ENCODE measurements around the gene RAB3C.

The RAB3C gene

DNA sequence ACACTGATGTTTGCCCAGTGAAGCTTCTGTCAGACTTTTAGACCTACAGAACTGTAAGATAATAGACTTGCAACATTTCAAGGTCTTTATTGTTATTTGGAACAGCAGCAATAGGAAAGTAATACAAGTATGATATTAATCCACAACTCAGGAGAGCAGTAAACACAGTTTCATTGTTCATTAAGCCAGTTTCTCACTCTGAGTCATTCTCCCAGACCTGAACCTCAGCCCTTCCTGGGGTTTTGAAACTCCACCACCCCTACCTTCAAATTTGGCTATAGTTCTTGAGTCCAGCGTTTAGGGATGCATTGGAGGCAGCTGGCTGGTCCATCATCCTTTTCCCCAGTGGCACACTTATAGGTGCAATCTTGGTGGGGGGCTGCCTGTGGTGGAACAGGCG, 203.2 kb downstream of the RAB3C start:
- Histone ChIP-seq H3K9ac (ENCODE audit: low read length) (no peak overlapping the region), H3K36me3 (replicated peaks; ENCODE audit: insufficient read depth, low read length) (no peaks in the 10 kb centered on the region), H3K4me2 (ENCODE audit: low read depth, low read length) (no peak overlapping the region), H3K9me2 (replicated peaks; ENCODE audit: insufficient read depth, low read length) (no peaks in the 10 kb centered on the region), H3K27ac (ENCODE audit: low read length) (no peak overlapping the region), H3K79me2 (ENCODE audit: low read length) (no peaks in the 10 kb centered on the region), H3F3A (ENCODE audit: insufficient read depth, low read length) (no peaks in the 10 kb centered on the region), H4K20me1 (ENCODE audit: insufficient read depth, low read length) (no peaks in the 10 kb centered on the region), H3K4me3 (ENCODE audit: low read length) (no peak overlapping the region), H3K4me1 (ENCODE audit: low read length) (no peaks in the 10 kb centered on the region), H2AFZ (ENCODE audit: low read length) (no peak overlapping the region), H3K27me3 (replicated peaks; ENCODE audit: insufficient read depth, low read length) (no peaks in the 10 kb centered on the region), H3K9me3 (replicated peaks; ENCODE audit: insufficient read depth, low read length) (no peaks in the 10 kb centered on the region)
- DNase-seq, result no peak
- TF ChIP-seq, protein P1, sequence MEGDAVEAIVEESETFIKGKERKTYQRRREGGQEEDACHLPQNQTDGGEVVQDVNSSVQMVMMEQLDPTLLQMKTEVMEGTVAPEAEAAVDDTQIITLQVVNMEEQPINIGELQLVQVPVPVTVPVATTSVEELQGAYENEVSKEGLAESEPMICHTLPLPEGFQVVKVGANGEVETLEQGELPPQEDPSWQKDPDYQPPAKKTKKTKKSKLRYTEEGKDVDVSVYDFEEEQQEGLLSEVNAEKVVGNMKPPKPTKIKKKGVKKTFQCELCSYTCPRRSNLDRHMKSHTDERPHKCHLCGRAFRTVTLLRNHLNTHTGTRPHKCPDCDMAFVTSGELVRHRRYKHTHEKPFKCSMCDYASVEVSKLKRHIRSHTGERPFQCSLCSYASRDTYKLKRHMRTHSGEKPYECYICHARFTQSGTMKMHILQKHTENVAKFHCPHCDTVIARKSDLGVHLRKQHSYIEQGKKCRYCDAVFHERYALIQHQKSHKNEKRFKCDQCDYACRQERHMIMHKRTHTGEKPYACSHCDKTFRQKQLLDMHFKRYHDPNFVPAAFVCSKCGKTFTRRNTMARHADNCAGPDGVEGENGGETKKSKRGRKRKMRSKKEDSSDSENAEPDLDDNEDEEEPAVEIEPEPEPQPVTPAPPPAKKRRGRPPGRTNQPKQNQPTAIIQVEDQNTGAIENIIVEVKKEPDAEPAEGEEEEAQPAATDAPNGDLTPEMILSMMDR (IDR thresholded peaks at IDR 0.05; ENCODE audit: low read length), result no peak
- TF ChIP-seq EZH2phosphoT487 (IDR thresholded peaks at IDR 0.05; ENCODE audit: low read length), result no peak
- TF ChIP-seq EZH2 (optimal IDR thresholded peaks at IDR 0.05; ENCODE audit: low read depth, low read length), result no peak

DNA sequence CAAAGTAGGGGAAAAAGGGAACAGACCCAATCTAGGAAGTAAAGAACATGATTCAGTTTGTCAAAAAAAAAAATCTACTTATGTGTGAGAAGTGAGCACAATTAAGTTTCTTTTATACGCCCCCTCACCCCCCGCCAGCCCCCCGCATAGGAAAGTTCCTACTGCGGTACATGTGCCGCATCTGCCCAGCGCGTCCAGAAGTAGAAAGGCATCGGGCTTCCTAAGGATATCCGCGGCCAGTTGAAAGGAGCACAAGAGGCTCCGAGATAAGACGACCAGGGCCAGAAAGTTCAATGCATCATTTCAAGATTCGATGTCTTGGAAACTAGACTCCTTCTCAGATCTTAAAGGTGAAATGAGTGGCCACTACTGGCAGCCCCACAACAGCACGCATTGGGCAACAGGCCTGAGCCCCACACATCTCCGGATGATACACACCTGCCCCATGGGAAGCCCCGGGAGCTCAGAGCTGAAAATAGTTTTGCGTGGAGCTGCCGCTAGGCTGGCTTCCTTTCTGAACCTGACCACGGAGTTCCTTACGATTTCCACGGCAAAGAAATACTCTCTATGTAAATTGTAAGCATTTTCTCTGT, 203.9 kb downstream of the RAB3C start:
- H3K4me1 ChIP-seq (ENCODE audit: low read length), result no peaks in the 10 kb centered on the region
- H3K36me3 ChIP-seq (replicated peaks; ENCODE audit: insufficient read depth, low read length), result no peaks in the 10 kb centered on the region
- no peak overlapping the region for H3K4me3 ChIP-seq (ENCODE audit: low read length)
- TF ChIP-seq EZH2phosphoT487 (IDR thresholded peaks at IDR 0.05; ENCODE audit: low read length) (no peak), EZH2 (optimal IDR thresholded peaks at IDR 0.05; ENCODE audit: low read depth, low read length) (no peak)
- TF ChIP-seq, protein P1 (IDR thresholded peaks at IDR 0.05; ENCODE audit: low read length), result no peak
- H4K20me1 ChIP-seq (ENCODE audit: insufficient read depth, low read length), result no peaks in the 10 kb centered on the region
- no peak overlapping the region for H2AFZ ChIP-seq (ENCODE audit: low read length)
- no peak overlapping the region for H3K4me2 ChIP-seq (ENCODE audit: low read depth, low read length)
- H3F3A ChIP-seq (ENCODE audit: insufficient read depth, low read length), result no peaks in the 10 kb centered on the region
- no peak overlapping the region for H3K9ac ChIP-seq (ENCODE audit: low read length)
- H3K9me2 ChIP-seq (replicated peaks; ENCODE audit: insufficient read depth, low read length), result no peaks in the 10 kb centered on the region
- H3K27me3 ChIP-seq (replicated peaks; ENCODE audit: insufficient read depth, low read length), result no peaks in the 10 kb centered on the region
- H3K27ac ChIP-seq (ENCODE audit: low read length), result no peak overlapping the region
- no peaks in the 10 kb centered on the region for H3K79me2 ChIP-seq (ENCODE audit: low read length)
- no peak for DNase-seq
- no peaks in the 10 kb centered on the region for H3K9me3 ChIP-seq (replicated peaks; ENCODE audit: insufficient read depth, low read length)

DNA sequence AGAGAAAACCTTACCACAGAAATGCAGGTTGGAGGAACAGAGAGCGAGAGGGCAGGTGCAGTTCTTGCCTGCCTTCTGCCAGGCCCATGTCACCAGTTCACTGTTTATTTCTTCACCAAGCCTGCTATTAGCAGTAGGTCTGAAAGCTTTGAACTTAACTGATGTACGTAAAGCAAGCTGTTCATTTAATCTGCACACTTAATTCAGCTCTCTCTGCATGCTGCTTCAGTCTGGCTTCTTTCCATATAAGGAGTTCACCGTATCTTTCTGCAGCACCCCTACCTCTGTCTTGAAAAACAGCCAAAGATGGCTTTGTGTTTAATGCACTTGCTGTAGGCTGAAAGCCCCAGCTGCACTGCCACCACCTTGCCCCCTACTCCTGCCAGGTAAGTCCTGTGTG, 205.1 kb downstream of the RAB3C start:
- Histone ChIP-seq H3K27ac (ENCODE audit: low read length) (no peak overlapping the region), H3K4me1 (ENCODE audit: low read length) (no peaks in the 10 kb centered on the region), H3F3A (ENCODE audit: insufficient read depth, low read length) (no peaks in the 10 kb centered on the region), H3K4me3 (ENCODE audit: low read length) (no peak overlapping the region), H4K20me1 (ENCODE audit: insufficient read depth, low read length) (no peaks in the 10 kb centered on the region), H3K9me2 (replicated peaks; ENCODE audit: insufficient read depth, low read length) (no peaks in the 10 kb centered on the region), H3K36me3 (replicated peaks; ENCODE audit: insufficient read depth, low read length) (no peaks in the 10 kb centered on the region), H3K79me2 (ENCODE audit: low read length) (no peaks in the 10 kb centered on the region), H2AFZ (ENCODE audit: low read length) (no peak overlapping the region), H3K9ac (ENCODE audit: low read length) (no peak overlapping the region), H3K9me3 (replicated peaks; ENCODE audit: insufficient read depth, low read length) (no peaks in the 10 kb centered on the region), H3K27me3 (replicated peaks; ENCODE audit: insufficient read depth, low read length) (no peaks in the 10 kb centered on the region), H3K4me2 (ENCODE audit: low read depth, low read length) (no peak overlapping the region)
- TF ChIP-seq EZH2phosphoT487 (IDR thresholded peaks at IDR 0.05; ENCODE audit: low read length) (no peak), EZH2 (optimal IDR thresholded peaks at IDR 0.05; ENCODE audit: low read depth, low read length) (no peak)
- TF ChIP-seq, protein P1 (IDR thresholded peaks at IDR 0.05; ENCODE audit: low read length), result no peak
- no peak for DNase-seq
